ENCODE results near the gene SRP68.

GRCh38 chr17:76063875-76064546, 8.3 kb downstream of the SRP68 start:
- no peak for TF ChIP-seq CTCF (conservative IDR thresholded peaks at IDR 0.05; ENCODE audit: low read depth, low read length)
- no peak for TF ChIP-seq MAZ (IDR thresholded peaks at IDR 0.05; ENCODE audit: borderline replicate concordance, low read depth, low read length)
- no peak for TF ChIP-seq RAD21 (IDR thresholded peaks at IDR 0.05; ENCODE audit: low read length)
- no peak for TF ChIP-seq POLR2A (IDR thresholded peaks at IDR 0.05; ENCODE audit: low read depth, low read length)
- no peak for TF ChIP-seq MAFK (IDR thresholded peaks at IDR 0.05; ENCODE audit: low read depth, low read length)
- no peak for TF ChIP-seq RCOR1 (IDR thresholded peaks at IDR 0.05; ENCODE audit: insufficient replicate concordance, low read length)
- no peak for TF ChIP-seq USF2 (IDR thresholded peaks at IDR 0.05; ENCODE audit: low read depth, low read length)
- no peak for TF ChIP-seq MXI1 (IDR thresholded peaks at IDR 0.05; ENCODE audit: borderline replicate concordance, low read depth, low read length)
- no peak for TF ChIP-seq RFX5 (IDR thresholded peaks at IDR 0.05; ENCODE audit: low read depth, low read length)
- no peak for TF ChIP-seq CEBPB (IDR thresholded peaks at IDR 0.05; ENCODE audit: low read depth, low read length)
- TF ChIP-seq CHD1 (IDR thresholded peaks at IDR 0.05; ENCODE audit: low read depth, low read length), result no peak
- no peak for TF ChIP-seq SMC3 (IDR thresholded peaks at IDR 0.05; ENCODE audit: low read depth, low read length)
- TF ChIP-seq FOS (IDR thresholded peaks at IDR 0.05; ENCODE audit: low read depth, low read length), result no peak

Measured in IMR-90 (cell line).